AG04449 (cell line): ENCODE measurements around the gene CTDSP1.

Experiments used
- CTCF ChIA-PET: fragments of 350-600 bp; formaldehyde crosslinking; extraction: SDS; loops from one replicate; lab custom pipeline; 2021; ENCODE audit warnings: antibody characterized with exemption; lab: Yijun Ruan, JAX
- POLR2A ChIA-PET: fragments of 400-600, 350-600 bp; formaldehyde crosslinking; extraction: SDS; loops from one replicate; lab custom pipeline; 2020; ENCODE audit warnings: antibody characterized with exemption, inconsistent platforms; lab: Yijun Ruan, JAX
- DNase-seq: peaks from one replicate; pipeline ENCODE4 v3.0.0-alpha.2; 2010; ENCODE audit warnings: low read depth, low spot score
- H3K4me3 ChIP-seq: 2 replicates; pipeline ENCODE4 v1.5.1; 2011; ENCODE audit warnings: low read depth, mild to moderate bottlenecking, control low read depth, low read length
- CTCF ChIP-seq: IDR thresholded peaks from one replicate; pipeline ENCODE4 v1.5.1; 2011; ENCODE audit warnings: mild to moderate bottlenecking, moderate library complexity, low read length, control low read depth, inconsistent platforms; ENCODE audit not compliant: insufficient read depth; ENCODE audit errors: missing control alignments

Gene CTDSP1

GRCh38 chr2:218435003-218435982 lies 35.6 kb downstream of the CTDSP1 start:
- POLR2A ChIA-PET, result no interaction called here
- CTCF ChIA-PET, result no interaction called here
- DNase-seq, result no peak
- no peak for TF ChIP-seq CTCF
- no peak overlapping the region for H3K4me3 ChIP-seq

GRCh38 chr2:218436992-218437391 lies 37.3 kb downstream of the CTDSP1 start:
- POLR2A ChIA-PET, result no interaction called here
- DNase-seq, result no peak
- H3K4me3 ChIP-seq, result no peak overlapping the region
- CTCF ChIA-PET, result no interaction called here
- TF ChIP-seq CTCF, result no peak

DNA sequence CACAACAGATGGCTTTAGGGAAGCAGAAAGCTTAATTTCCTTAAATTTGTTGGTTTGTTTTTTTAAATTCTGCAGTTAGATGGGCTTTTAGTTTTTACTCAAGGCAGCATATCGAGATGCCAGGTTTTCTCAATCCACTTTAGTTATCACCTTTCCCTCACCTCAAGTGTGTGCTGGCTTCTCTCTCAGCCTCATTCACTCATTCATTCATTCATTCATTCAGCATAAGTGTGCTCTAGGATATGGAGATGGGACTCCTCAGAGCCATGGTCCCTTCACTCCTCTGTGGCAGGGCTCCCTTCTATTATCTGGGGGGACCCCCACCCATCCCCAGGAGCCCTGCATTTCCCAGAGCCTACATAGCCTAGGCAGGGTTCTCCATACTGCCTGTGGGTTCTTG lies 38.3 kb downstream of the CTDSP1 start:
- ChIA-PET POLR2A (no interaction called here), CTCF (no interaction called here)
- no peak for DNase-seq
- H3K4me3 ChIP-seq, result no peak overlapping the region
- TF ChIP-seq CTCF, result no peak

- no peak for TF ChIP-seq CTCF
- POLR2A ChIA-PET, result no interaction called here
- CTCF ChIA-PET, result no interaction called here
- DNase-seq, result no peak
- no peak overlapping the region for H3K4me3 ChIP-seq
Measured at GRCh38 chr2:218438596-218438995, 38.9 kb downstream of the CTDSP1 start.

- TF ChIP-seq CTCF, result no peak
- ChIA-PET CTCF (interaction anchor here (1.5 to 1.7 kb wide), 2 partner anchors 20 to 143 kb away, joined by 4 to 9 read pairs; no protein-coding TSS in a partner anchor), POLR2A (no interaction called here)
- no peak for DNase-seq
- no peak overlapping the region for H3K4me3 ChIP-seq
Measured at GRCh38 chr2:218444692-218445357, 45.2 kb downstream of the CTDSP1 start.

GRCh38 chr2:218445602-218446001 lies 45.9 kb downstream of the CTDSP1 start:
- DNase-seq, result no peak
- H3K4me3 ChIP-seq, result no peak overlapping the region
- CTCF ChIA-PET, result interaction anchor here (1.5 to 1.7 kb wide), 2 partner anchors 19 to 144 kb away, joined by 4 to 9 read pairs; no protein-coding TSS in a partner anchor

More at GRCh38 chr2:218445602-218446001, 45.9 kb downstream of the CTDSP1 start:
- POLR2A ChIA-PET, result no interaction called here
- no peak for TF ChIP-seq CTCF
